Thyroid gland (tissue), 4 donors: ENCODE results near the gene EFCAB13. TPM values are rescaled to one million over a fixed set of nuclear protein-coding genes. Genes with fewer than 3 reads are reported as not detected.

ENCODE experiments used
- DNase-seq, 2 donors: peaks; one replicate each; pipeline ENCODE4 v3.0.0-alpha.2; 2019
- H3K27ac ChIP-seq, 3 donors: fragments of 200-600 bp; sonication (generic); 1 replicate in 2 of 3; 2 replicates in 1 of 3; pipeline ENCODE4 v1.5.1; 2016 to 2019; ENCODE audit warnings: mild to moderate bottlenecking in 1 of 3, moderate library complexity in 1 of 3
- H3K27me3 ChIP-seq: fragments of 200-600 bp; sonication (generic); one replicate; pipeline ENCODE4 v1.5.1; 2019
- H3K36me3 ChIP-seq, 2 donors: fragments of 200-600 bp; sonication (generic); one replicate each; pipeline ENCODE4 v1.5.1; 2016 to 2019
- H3K4me1 ChIP-seq, 2 donors: fragments of 200-600 bp; sonication (generic); one replicate each; pipeline ENCODE4 v1.5.1; 2017 to 2019
- H3K4me3 ChIP-seq, 3 donors: fragments of 200-600 bp; sonication (generic); replicated peaks in 1 of 3; 1 replicate in 2 of 3; 2 replicates in 1 of 3; pipeline ENCODE4 v1.5.1; 2016; ENCODE audit warnings: mild to moderate bottlenecking in 1 of 3
- H3K9me3 ChIP-seq: fragments of 200-600 bp; sonication (generic); one replicate; pipeline ENCODE4 v1.5.1; 2017
- CTCF ChIP-seq, 6 experiments: fragments of 200-600 bp in 3 of 6; fragments of 450-650 bp in 3 of 6; sonication (generic) in 3 of 6; IDR thresholded peaks; one replicate each; pipeline ENCODE4 v1.5.1; 2016 to 2019; ENCODE audit warnings: antibody characterized with exemption in 6 of 6, mild to moderate bottlenecking in 2 of 6, inconsistent platforms in 1 of 6, moderate library complexity in 1 of 6
- POLR2A ChIP-seq, 2 donors: fragments of 450-650 bp; IDR thresholded peaks; one replicate each; pipeline ENCODE4 v1.6.1; 2017; ENCODE audit warnings: antibody characterized with exemption in 2 of 2, mild to moderate bottlenecking in 2 of 2, moderate library complexity in 1 of 2
- WGBS, 2 donors: methylation state at CpG; one replicate each; pipeline ENCODE4 v1.1.5; 2017; 5-methylcytosine and 5-hydroxymethylcytosine counted together
- intact Hi-C: fragments of 100-400 bp; cut with DNase I; formaldehyde crosslinking; loops from one replicate; pipeline ENCODE4 v1.15.1; 2023
- total RNA-seq, 4 donors: library from RNA; depleted of rRNA; stranded (reverse); fragments of >200 nt; gene quantifications; one replicate each; pipeline ENCODE4 v1.2.3, GENCODE V29; 2016

Gene EFCAB13
- 10 to 100 TPM; 26.5 to 94.1 (median 48.1) TPM for total RNA-seq

GRCh38 chr17:47323382-47324223 lies at the start of gene EFCAB13:
Gene EFCAB13 (plus strand): TSS chr17:47323955. CDS start chr17:47328354, 4,399 bp downstream.
- WGBS, 2 donors = 2% methylated on average over 39 to 43 of the region's 72 CpGs

GRCh38 chr17:47274319-47275069 lies 49.3 kb upstream of the EFCAB13 start:
- intact Hi-C loops = no loop called here
- H3K27ac ChIP-seq = peak overlapping the region; percentile 99
- no peaks in the 10 kb centered on the region for H3K36me3 ChIP-seq
- no peaks in the 10 kb centered on the region for H3K27me3 ChIP-seq
- peaks cover 77 to 90% of the 10 kb centered on the region in 2 donors for H3K4me1 ChIP-seq
- no peak for DNase-seq
- no peak overlapping the region for H3K4me3 ChIP-seq
- TF ChIP-seq CTCF (IDR thresholded peaks at IDR 0.05) (no peak), POLR2A (IDR thresholded peaks at IDR 0.05) (no peak)
- no peaks in the 10 kb centered on the region for H3K9me3 ChIP-seq
- 95% methylated on average over 3 to 5 of the region's 5 CpGs for WGBS, 2 donors

More at GRCh38 chr17:47323382-47324223, at the start of gene EFCAB13:
- peak; percentile 91 to 93 for DNase-seq
- peak within 1 kb of the TSS; percentile 22 to 63 (median 59) for H3K4me3 ChIP-seq
- H3K27me3 ChIP-seq = no peaks in the 10 kb centered on the region
- TF ChIP-seq POLR2A (IDR thresholded peaks at IDR 0.05) (peak; percentile 92 to 99), CTCF (IDR thresholded peaks at IDR 0.05) (peak in 3 of 6 experiments; percentile 19 to 38 (median 34))
- no peaks in the 10 kb centered on the region for H3K9me3 ChIP-seq
- intact Hi-C loops = no loop called here
- peaks cover 0 to 6% of the 10 kb centered on the region in 2 donors for H3K4me1 ChIP-seq
- H3K27ac ChIP-seq = peak within 1 kb of the TSS; percentile 93 to 98 (median 95)
- no peaks in the 10 kb centered on the region for H3K36me3 ChIP-seq

- peak overlapping the region; percentile 99 for H3K27ac ChIP-seq
- TF ChIP-seq CTCF (IDR thresholded peaks at IDR 0.05) (peak in 2 of 6 experiments; percentile 21 to 38), POLR2A (IDR thresholded peaks at IDR 0.05) (peak in 1 of 2 donors; percentile 72)
- H3K4me3 ChIP-seq = no peak overlapping the region
- WGBS, 2 donors = 13 to 27% methylated on average over 13 of the region's 13 CpGs
- no peaks in the 10 kb centered on the region for H3K9me3 ChIP-seq
- no peaks in the 10 kb centered on the region for H3K27me3 ChIP-seq
- peak; percentile 79 to 89 for DNase-seq
- H3K36me3 ChIP-seq = no peaks in the 10 kb centered on the region
- peaks cover 84 to 90% of the 10 kb centered on the region in 2 donors for H3K4me1 ChIP-seq
- intact Hi-C loops = no loop called here
Observed at GRCh38 chr17:47275245-47275984, 48.3 kb upstream of the EFCAB13 start.

- intact Hi-C loops = no loop called here
- Histone ChIP-seq H3K27me3 (no peaks in the 10 kb centered on the region), H3K36me3 (no peaks in the 10 kb centered on the region), H3K9me3 (no peaks in the 10 kb centered on the region), H3K4me3 (no peak overlapping the region), H3K4me1 (peaks cover 84 to 90% of the 10 kb centered on the region in 2 donors), H3K27ac (peak overlapping the region; percentile 99)
- no peak for TF ChIP-seq POLR2A (IDR thresholded peaks at IDR 0.05)
- TF ChIP-seq CTCF (IDR thresholded peaks at IDR 0.05) = no peak
- 70 to 76% methylated on average over 3 of the region's 3 CpGs for WGBS, 2 donors
- DNase-seq = no peak
Observed at GRCh38 chr17:47276444-47276843, 47.3 kb upstream of the EFCAB13 start.
